ENCODE data around the gene TLK2.
"Not testable (repeated sequence)": the region's sequence is repeated elsewhere in the genome, so short reads cannot be mapped to it uniquely, and the experiment has no call there.

GRCh38 chr17:62493049-62493655, 14.5 kb downstream of the TLK2 start:
- not testable (repeated sequence) for TF ChIP-seq CTCF (IDR thresholded peaks at IDR 0.05); TCF7L2 (IDR thresholded peaks at IDR 0.05; ENCODE audit: low read depth, low read length)

All from Panc1 (cell line).